ENCODE data around the gene CRP.

GRCh38 chr1:159686599-159687299 is 27.6 kb downstream of the CRP start:
- TF ChIP-seq, protein P1, sequence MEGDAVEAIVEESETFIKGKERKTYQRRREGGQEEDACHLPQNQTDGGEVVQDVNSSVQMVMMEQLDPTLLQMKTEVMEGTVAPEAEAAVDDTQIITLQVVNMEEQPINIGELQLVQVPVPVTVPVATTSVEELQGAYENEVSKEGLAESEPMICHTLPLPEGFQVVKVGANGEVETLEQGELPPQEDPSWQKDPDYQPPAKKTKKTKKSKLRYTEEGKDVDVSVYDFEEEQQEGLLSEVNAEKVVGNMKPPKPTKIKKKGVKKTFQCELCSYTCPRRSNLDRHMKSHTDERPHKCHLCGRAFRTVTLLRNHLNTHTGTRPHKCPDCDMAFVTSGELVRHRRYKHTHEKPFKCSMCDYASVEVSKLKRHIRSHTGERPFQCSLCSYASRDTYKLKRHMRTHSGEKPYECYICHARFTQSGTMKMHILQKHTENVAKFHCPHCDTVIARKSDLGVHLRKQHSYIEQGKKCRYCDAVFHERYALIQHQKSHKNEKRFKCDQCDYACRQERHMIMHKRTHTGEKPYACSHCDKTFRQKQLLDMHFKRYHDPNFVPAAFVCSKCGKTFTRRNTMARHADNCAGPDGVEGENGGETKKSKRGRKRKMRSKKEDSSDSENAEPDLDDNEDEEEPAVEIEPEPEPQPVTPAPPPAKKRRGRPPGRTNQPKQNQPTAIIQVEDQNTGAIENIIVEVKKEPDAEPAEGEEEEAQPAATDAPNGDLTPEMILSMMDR (IDR thresholded peaks at IDR 0.05): no peak
- TF ChIP-seq EP300 (IDR thresholded peaks at IDR 0.05) (no peak), POLR2A (IDR thresholded peaks at IDR 0.05) (no peak)

All from suprapubic skin (tissue), 3 donors.